ENCODE results near the gene HIGD2B.
A peak's percentile ranks its signal among the peaks of the same experiment; 100 is the strongest.
"Not testable (repeated sequence)": the region's sequence is repeated elsewhere in the genome, so short reads cannot be mapped to it uniquely, and the experiment has no call there.

GRCh38 chr15:72628249-72629067 lies 57.5 kb downstream of the HIGD2B start:
- TF ChIP-seq CTCF (IDR thresholded peaks at IDR 0.05; ENCODE audit: low read depth, low read length) = peak; percentile 16
- TF ChIP-seq EZH2phosphoT487 (IDR thresholded peaks at IDR 0.05; ENCODE audit: low read depth) = not testable (repeated sequence)
